Neuronal stem cell (in vitro differentiated cells): Measurements from ENCODE around the gene KRT78.

Experiments
- DNase-seq: peaks from one replicate; pipeline ENCODE4 v3.0.0-alpha.2; 2013; ENCODE audit warnings: low spot score
- H2AFZ ChIP-seq: one replicate; pipeline ENCODE4 v1.6.1; 2013; ENCODE audit warnings: mild to moderate bottlenecking, low read length, inconsistent platforms
- H2AK5ac ChIP-seq: 2 replicates; pipeline ENCODE4 v1.6.1; 2013; ENCODE audit warnings: low read depth, mild to moderate bottlenecking, inconsistent platforms, low read length, moderate library complexity, mixed read lengths
- H2BK120ac ChIP-seq: 2 replicates; pipeline ENCODE4 v1.6.1; 2013; ENCODE audit warnings: low read depth, mild to moderate bottlenecking, inconsistent platforms, low read length, moderate library complexity, mixed read lengths
- H2BK12ac ChIP-seq: one replicate; pipeline ENCODE4 v1.6.1; 2013; ENCODE audit warnings: low read length, inconsistent platforms
- H2BK15ac ChIP-seq: 2 replicates; pipeline ENCODE4 v1.6.1; 2013; ENCODE audit warnings: mild to moderate bottlenecking, low read length, inconsistent platforms, mixed read lengths
- H2BK5ac ChIP-seq: one replicate; pipeline ENCODE4 v1.6.1; 2013; ENCODE audit warnings: inconsistent platforms, mild to moderate bottlenecking, low read length, moderate library complexity
- H3K14ac ChIP-seq: one replicate; pipeline ENCODE4 v1.6.1; 2013; ENCODE audit warnings: low read length, inconsistent platforms
- H3K18ac ChIP-seq: 2 replicates; pipeline ENCODE4 v1.6.1; 2013; ENCODE audit warnings: low read length, inconsistent platforms
- H3K23ac ChIP-seq: 2 replicates; pipeline ENCODE4 v1.6.1; 2013; ENCODE audit warnings: low read depth, mild to moderate bottlenecking, mixed read lengths, low read length, inconsistent platforms; ENCODE audit not compliant: poor library complexity
- H3K27ac ChIP-seq: replicated peaks from 3 replicates; pipeline ENCODE4 v1.5.1; 2013; ENCODE audit warnings: low read length, inconsistent platforms
- H3K27me3 ChIP-seq, 3 experiments: 2 replicates each; pipeline ENCODE4 v1.6.1; 2013; ENCODE audit warnings: low read length in 3 of 3, mild to moderate bottlenecking in 2 of 3, inconsistent platforms in 1 of 3, low read depth in 1 of 3, mixed read lengths in 1 of 3, moderate library complexity in 1 of 3; ENCODE audit not compliant: control insufficient read depth in 3 of 3, insufficient read depth in 3 of 3
- H3K36me3 ChIP-seq, 2 donors: replicated peaks in 1 of 2; 2 replicates each; pipeline ENCODE4 v1.6.1; 2013; ENCODE audit warnings: low read length in 2 of 2; ENCODE audit not compliant: control insufficient read depth in 2 of 2, insufficient read depth in 2 of 2
- H3K4ac ChIP-seq: 2 replicates; pipeline ENCODE4 v1.6.1; 2013; ENCODE audit warnings: inconsistent platforms, mild to moderate bottlenecking, low read length, moderate library complexity
- H3K4me1 ChIP-seq, 2 donors: 1 replicate in 1 of 2; 2 replicates in 1 of 2; pipeline ENCODE4 v1.6.1; 2013; ENCODE audit warnings: low read length in 2 of 2, low read depth in 1 of 2; ENCODE audit not compliant: control insufficient read depth in 2 of 2, insufficient read depth in 1 of 2
- H3K4me2 ChIP-seq: one replicate; pipeline ENCODE4 v1.6.1; 2013; ENCODE audit warnings: mild to moderate bottlenecking, low read length, inconsistent platforms; ENCODE audit not compliant: insufficient read depth, poor library complexity, severe bottlenecking
- H3K4me3 ChIP-seq, 2 donors: 2 replicates each; pipeline ENCODE4 v1.5.1; 2013; ENCODE audit warnings: low read length in 2 of 2, mild to moderate bottlenecking in 2 of 2, inconsistent platforms in 1 of 2, moderate library complexity in 1 of 2
- H3K79me1 ChIP-seq: one replicate; pipeline ENCODE4 v1.6.1; 2013; ENCODE audit warnings: low read depth, mild to moderate bottlenecking, inconsistent platforms, low read length, moderate library complexity
- H3K9ac ChIP-seq: one replicate; pipeline ENCODE4 v1.6.1; 2013; ENCODE audit warnings: mild to moderate bottlenecking, low read depth, low read length, inconsistent platforms; ENCODE audit not compliant: poor library complexity
- H3K9me3 ChIP-seq, 2 donors: replicated peaks in 1 of 2; 2 replicates each; pipeline versions ENCODE3 to v1.6.1; 2013; ENCODE audit warnings: low read length in 2 of 2, mild to moderate bottlenecking in 2 of 2, inconsistent platforms in 1 of 2, low read depth in 1 of 2, mixed read lengths in 1 of 2, moderate library complexity in 1 of 2; ENCODE audit not compliant: control insufficient read depth in 2 of 2, insufficient read depth in 1 of 2
- H4K8ac ChIP-seq: one replicate; pipeline ENCODE4 v1.6.1; 2013; ENCODE audit warnings: low read depth, mild to moderate bottlenecking, inconsistent platforms, low read length, moderate library complexity
- H4K91ac ChIP-seq: one replicate; pipeline ENCODE4 v1.6.1; 2013; ENCODE audit warnings: low read length, low read depth, mild to moderate bottlenecking, inconsistent platforms; ENCODE audit not compliant: poor library complexity
- WGBS, 2 donors: extraction: QIAGEN DNeasy Blood & Tissue Kit; methylation state at CpG; one replicate each; pipeline ENCODE4 v1.1.7; 2013; ENCODE audit warnings: missing lambda C conversion rate in 2 of 2, mixed read lengths in 1 of 2; ENCODE audit not compliant: insufficient read length in 2 of 2, insufficient replicate concordance in 1 of 2; ENCODE audit errors: extremely low coverage in 2 of 2; 5-methylcytosine and 5-hydroxymethylcytosine counted together

KRT78 gene

GRCh38 chr12:52823761-52824450 is 24.9 kb downstream of the KRT78 start:
- H2BK15ac ChIP-seq: no peak overlapping the region
- H2BK5ac ChIP-seq: peak overlapping the region; percentile 13

GRCh38 chr12:52822771-52823510 is 25.9 kb downstream of the KRT78 start:
- H2BK120ac ChIP-seq: no peak overlapping the region
- H3K27ac ChIP-seq: no peak overlapping the region
- H2AK5ac ChIP-seq: peak overlapping the region; percentile 0
- no peaks in the 10 kb centered on the region for H3K36me3 ChIP-seq
- peaks cover 0 to 18% (median 0%) of the 10 kb centered on the region in 3 experiments for H3K27me3 ChIP-seq
- H2BK5ac ChIP-seq: no peak overlapping the region
- no peak overlapping the region for H4K91ac ChIP-seq
- no peak overlapping the region for H3K14ac ChIP-seq
- H4K8ac ChIP-seq: no peak overlapping the region
- H3K4me2 ChIP-seq: no peak overlapping the region
- DNase-seq: no peak
- no peak overlapping the region for H2BK15ac ChIP-seq
- no peaks in the 10 kb centered on the region for H3K79me1 ChIP-seq
- peaks cover 0 to 34% of the 10 kb centered on the region in 2 donors for H3K4me1 ChIP-seq
- WGBS, 2 donors: no CpG with 5 or more reads among the region's 16 CpGs
- H3K4ac ChIP-seq: no peak overlapping the region
- H3K9me3 ChIP-seq: no peaks in the 10 kb centered on the region
- H2BK12ac ChIP-seq: no peak overlapping the region
- no peak overlapping the region for H3K9ac ChIP-seq
- no peak overlapping the region for H3K4me3 ChIP-seq
- H3K18ac ChIP-seq: no peak overlapping the region
- no peak overlapping the region for H2AFZ ChIP-seq
- H3K23ac ChIP-seq: no peak overlapping the region

More at GRCh38 chr12:52823761-52824450, 24.9 kb downstream of the KRT78 start:
- WGBS, 2 donors: no CpG with 5 or more reads among the region's 15 CpGs
- Histone ChIP-seq H3K36me3 (no peaks in the 10 kb centered on the region), H2AFZ (no peak overlapping the region), H3K4me1 (peaks cover 0 to 28% of the 10 kb centered on the region in 2 donors), H3K4me2 (no peak overlapping the region), H3K9ac (no peak overlapping the region), H3K27me3 (peaks cover 0 to 10% (median 0%) of the 10 kb centered on the region in 3 experiments), H4K91ac (no peak overlapping the region), H2BK120ac (no peak overlapping the region), H3K79me1 (no peaks in the 10 kb centered on the region), H3K4ac (no peak overlapping the region), H2BK12ac (no peak overlapping the region), H4K8ac (no peak overlapping the region), H3K18ac (no peak overlapping the region), H3K23ac (no peak overlapping the region), H3K14ac (no peak overlapping the region), H3K4me3 (peak overlapping the region in 1 of 2 donors; percentile 17), H2AK5ac (no peak overlapping the region), H3K9me3 (no peaks in the 10 kb centered on the region), H3K27ac (no peak overlapping the region)
- no peak for DNase-seq

GRCh38 chr12:52821826-52822660 is 26.8 kb downstream of the KRT78 start:
- no peaks in the 10 kb centered on the region for H3K79me1 ChIP-seq
- H2AFZ ChIP-seq: no peak overlapping the region
- WGBS, 2 donors: no CpG with 5 or more reads among the region's 10 CpGs
- H2BK5ac ChIP-seq: no peak overlapping the region
- no peak overlapping the region for H3K4ac ChIP-seq
- H4K91ac ChIP-seq: no peak overlapping the region
- H3K27me3 ChIP-seq: peaks cover 0 to 18% (median 0%) of the 10 kb centered on the region in 3 experiments
- no peak overlapping the region for H3K14ac ChIP-seq
- H3K9me3 ChIP-seq: no peaks in the 10 kb centered on the region
- no peak overlapping the region for H3K27ac ChIP-seq
- no peak overlapping the region for H4K8ac ChIP-seq
- no peak overlapping the region for H3K4me2 ChIP-seq
- no peak overlapping the region for H3K9ac ChIP-seq
- no peak overlapping the region for H2BK12ac ChIP-seq
- H3K18ac ChIP-seq: peak overlapping the region; percentile 61
- H2BK15ac ChIP-seq: no peak overlapping the region
- no peak for DNase-seq
- H3K4me3 ChIP-seq: no peak overlapping the region
- peak overlapping the region; percentile 64 for H2AK5ac ChIP-seq
- no peak overlapping the region for H2BK120ac ChIP-seq
- H3K36me3 ChIP-seq: no peaks in the 10 kb centered on the region
- no peak overlapping the region for H3K23ac ChIP-seq
- H3K4me1 ChIP-seq: peaks cover 0 to 29% of the 10 kb centered on the region in 2 donors
